ENCODE measurements around the gene TBC1D10A.

- TF ChIP-seq POLR2A (IDR thresholded peaks at IDR 0.05; ENCODE audit: low read length) (no peak), GATA1 (IDR thresholded peaks at IDR 0.05; ENCODE audit: low read depth, low read length) (no peak)
Measured at GRCh38 chr22:30358541-30358940, 31.8 kb upstream of the TBC1D10A start.
